Right lobe of liver (tissue), 6 donors: ENCODE data around the gene PDK2. TPM values are rescaled to one million over a fixed set of nuclear protein-coding genes. Genes with fewer than 3 reads are reported as not detected.

ENCODE experiments used
- ATAC-seq, 4 donors: fragments of 200-7000 bp; cut with Tn5 transposase; one replicate each; pipeline ENCODE4 v1.9.1; 2020; ENCODE audit warnings: mild to moderate bottlenecking in 4 of 4, moderate library complexity in 4 of 4
- DNase-seq, 3 donors: peaks; one replicate each; pipeline ENCODE4 v3.0.0-alpha.2; 2020
- H3K27ac ChIP-seq, 3 donors: fragments of 200-600 bp; one replicate each; pipeline ENCODE4 v1.8.0; 2022
- H3K27me3 ChIP-seq, 2 donors: fragments of 200-600 bp; one replicate each; pipeline ENCODE4 v1.8.0; 2022
- H3K36me3 ChIP-seq, 4 donors: fragments of 200-600 bp; sonication (generic) in 1 of 4; one replicate each; pipeline versions ENCODE4 v1.5.1 to v1.8.0; 2017 to 2022; ENCODE audit warnings: control low read depth in 1 of 4
- H3K4me1 ChIP-seq, 4 donors: fragments of 200-600 bp; sonication (generic) in 1 of 4; one replicate each; pipeline versions ENCODE4 v1.5.1 to v1.8.0; 2017 to 2022; ENCODE audit warnings: control low read depth in 1 of 4
- H3K4me3 ChIP-seq, 3 donors: fragments of 200-600 bp; one replicate each; pipeline ENCODE4 v1.8.0; 2022
- H3K9me3 ChIP-seq, 4 donors: fragments of 200-600 bp; sonication (generic) in 1 of 4; one replicate each; pipeline versions ENCODE4 v1.5.1 to v1.8.0; 2017 to 2022; ENCODE audit warnings: control low read depth in 1 of 4
- POLR2A ChIP-seq: fragments of 450-650 bp; IDR thresholded peaks from one replicate; pipeline ENCODE4 v1.6.1; 2017; ENCODE audit warnings: antibody characterized with exemption, mild to moderate bottlenecking
- WGBS: methylation state at CpG from one replicate; pipeline ENCODE4 v1.1.6; 2018; ENCODE audit warnings: low coverage, low lambda C conversion rate; ENCODE audit not compliant: insufficient coverage; ENCODE audit errors: missing lambda C conversion rate; 5-methylcytosine and 5-hydroxymethylcytosine counted together
- intact Hi-C, 2 donors: fragments of 100-400 bp; cut with DNase I; formaldehyde crosslinking; loops; one replicate each; pipeline versions ENCODE4 v1.11.2 to v1.14.1; 2022
- total RNA-seq, 6 experiments: library from RNA; depleted of rRNA in 2 of 6; stranded (reverse); fragments of >200 nt in 2 of 6; fragmentation: NEBNext Ultra II Directional in 3 of 6; extraction: Animal tissue kit (Norgen Biotek cat#: 25700) in 3 of 6; gene quantifications; one replicate each; pipeline versions ENCODE4 v1.1.0 to v1.2.4, GENCODE V29; 2016 to 2023
- TF ChIP-seq, protein P1 (sequence below), 4 donors: fragments of 200-600 bp in 3 of 4; fragments of 450-650 bp in 1 of 4; IDR thresholded peaks; one replicate each; pipeline versions ENCODE4 v1.5.1 to v1.8.0; 2016 to 2022; ENCODE audit warnings: antibody characterized with exemption in 4 of 4, mild to moderate bottlenecking in 2 of 4
- donor health status: DM: no; HTN: yes; CAD: no.
- donor health status: DM: no; HTN: no; CAD: no.
- donor health status: DM: no; HTN: no; CAD: no.
- donor health status: DM: no; HTN: yes; CAD: no.
- donor health status: DM: no; HTN: yes; CAD: no.

Gene PDK2
- total RNA-seq, 6 experiments from 2014 or later = 25.0 to 58.0 (median 44.8) TPM

DNA sequence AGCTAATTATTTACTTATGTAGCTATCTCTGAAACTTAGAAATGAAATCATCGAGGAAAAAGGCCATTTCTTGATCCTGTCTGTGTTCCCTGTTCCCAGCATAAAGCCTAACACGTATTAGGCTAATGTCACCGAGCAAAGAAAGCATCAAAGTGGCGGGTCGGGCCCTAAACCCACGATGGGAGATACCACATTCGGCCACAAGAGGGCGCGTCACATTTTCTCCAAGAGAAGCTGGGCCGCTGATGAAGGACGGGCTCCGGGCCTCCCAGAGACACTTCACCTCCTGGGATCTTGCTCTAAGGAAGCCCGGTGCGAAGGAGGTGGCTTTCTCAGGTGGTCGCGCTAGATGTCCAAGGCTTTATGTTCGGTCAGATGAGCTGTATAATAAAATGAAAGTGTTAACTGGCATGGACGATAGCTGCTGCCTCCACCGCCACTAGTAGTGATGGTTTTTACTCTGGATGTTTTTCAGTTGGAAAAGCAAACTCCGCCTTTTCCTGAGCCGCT is 853 bp upstream of the PDK2 start:
- no peaks in the 10 kb centered on the region for H3K27me3 ChIP-seq
- ATAC-seq (peak; percentile 69 to 74 (median 71)), DNase-seq (peak; percentile 90 to 91 (median 90))
- WGBS = 0% methylated on average over 20 of the region's 21 CpGs
- H3K4me1 ChIP-seq = peaks cover 0 to 34% (median 4%) of the 10 kb centered on the region in 4 donors
- H3K36me3 ChIP-seq = peaks cover 0 to 11% (median 4%) of the 10 kb centered on the region in 4 donors
- peak overlapping the region; percentile 83 to 90 (median 84) for H3K4me3 ChIP-seq
- H3K9me3 ChIP-seq = no peaks in the 10 kb centered on the region
- TF ChIP-seq, protein P1, sequence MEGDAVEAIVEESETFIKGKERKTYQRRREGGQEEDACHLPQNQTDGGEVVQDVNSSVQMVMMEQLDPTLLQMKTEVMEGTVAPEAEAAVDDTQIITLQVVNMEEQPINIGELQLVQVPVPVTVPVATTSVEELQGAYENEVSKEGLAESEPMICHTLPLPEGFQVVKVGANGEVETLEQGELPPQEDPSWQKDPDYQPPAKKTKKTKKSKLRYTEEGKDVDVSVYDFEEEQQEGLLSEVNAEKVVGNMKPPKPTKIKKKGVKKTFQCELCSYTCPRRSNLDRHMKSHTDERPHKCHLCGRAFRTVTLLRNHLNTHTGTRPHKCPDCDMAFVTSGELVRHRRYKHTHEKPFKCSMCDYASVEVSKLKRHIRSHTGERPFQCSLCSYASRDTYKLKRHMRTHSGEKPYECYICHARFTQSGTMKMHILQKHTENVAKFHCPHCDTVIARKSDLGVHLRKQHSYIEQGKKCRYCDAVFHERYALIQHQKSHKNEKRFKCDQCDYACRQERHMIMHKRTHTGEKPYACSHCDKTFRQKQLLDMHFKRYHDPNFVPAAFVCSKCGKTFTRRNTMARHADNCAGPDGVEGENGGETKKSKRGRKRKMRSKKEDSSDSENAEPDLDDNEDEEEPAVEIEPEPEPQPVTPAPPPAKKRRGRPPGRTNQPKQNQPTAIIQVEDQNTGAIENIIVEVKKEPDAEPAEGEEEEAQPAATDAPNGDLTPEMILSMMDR (IDR thresholded peaks at IDR 0.05) = peak; percentile 90 to 98 (median 92)
- no peak for TF ChIP-seq POLR2A
- intact Hi-C loops = loop anchor here in 1 of 2 donors (5.0 kb wide), 1 partner anchor 67 kb away; no protein-coding TSS in a partner anchor
- peak overlapping the region; percentile 15 to 52 (median 43) for H3K27ac ChIP-seq

GRCh38 chr17:50095626-50096037 is 481 bp downstream of the PDK2 start:
- WGBS = under 1% methylated on average over 11 of the region's 12 CpGs
- intact Hi-C loops = no loop called here
- H3K9me3 ChIP-seq = no peaks in the 10 kb centered on the region

DNA sequence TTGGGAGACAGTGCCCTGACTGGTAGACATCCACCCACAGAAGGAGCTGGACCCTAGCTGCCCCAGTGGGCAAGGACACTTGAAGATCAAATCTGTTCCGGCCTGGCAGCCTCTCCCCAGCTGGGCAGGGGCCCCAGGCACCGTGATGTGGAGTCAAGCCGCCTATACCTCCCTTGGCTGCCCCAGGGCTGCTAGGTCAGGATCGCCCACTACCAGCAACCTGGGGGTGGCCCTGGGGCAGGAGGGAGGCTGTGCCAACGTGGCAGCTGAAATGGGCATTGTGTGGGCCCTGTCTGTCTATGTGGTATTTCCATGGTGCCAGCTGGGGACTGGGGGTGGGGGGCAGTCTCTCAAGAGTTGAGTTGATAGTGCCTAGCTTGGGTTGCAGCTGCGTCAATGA is 941 bp downstream of the PDK2 start:
- H3K4me1 ChIP-seq = peaks cover 0 to 44% (median 9%) of the 10 kb centered on the region in 4 donors
- no peaks in the 10 kb centered on the region for H3K9me3 ChIP-seq
- no peak for ATAC-seq
- no peaks in the 10 kb centered on the region for H3K27me3 ChIP-seq
- intact Hi-C loops = no loop called here
- 0% methylated on average over 1 of the region's 6 CpGs for WGBS
- DNase-seq = peak in 1 of 3 donors; percentile 54
- peaks cover 0 to 11% (median 4%) of the 10 kb centered on the region in 4 donors for H3K36me3 ChIP-seq
- TF ChIP-seq, protein P1 (IDR thresholded peaks at IDR 0.05) = no peak
- no peak for TF ChIP-seq POLR2A
- H3K4me3 ChIP-seq = peak overlapping the region; percentile 83 to 90 (median 84)
- peak overlapping the region in 2 of 3 donors; percentile 87 to 89 for H3K27ac ChIP-seq

More at GRCh38 chr17:50095626-50096037, 481 bp downstream of the PDK2 start:
- Histone ChIP-seq H3K4me3 (peak overlapping the region; percentile 83 to 90 (median 84)), H3K27ac (peak overlapping the region; percentile 71 to 89 (median 87)), H3K4me1 (peaks cover 0 to 40% (median 7%) of the 10 kb centered on the region in 4 donors), H3K27me3 (no peaks in the 10 kb centered on the region), H3K36me3 (peaks cover 0 to 11% (median 4%) of the 10 kb centered on the region in 4 donors)
- ATAC-seq (no peak), DNase-seq (no peak)
- TF ChIP-seq POLR2A = no peak
- TF ChIP-seq, protein P1 (IDR thresholded peaks at IDR 0.05) = no peak

DNA sequence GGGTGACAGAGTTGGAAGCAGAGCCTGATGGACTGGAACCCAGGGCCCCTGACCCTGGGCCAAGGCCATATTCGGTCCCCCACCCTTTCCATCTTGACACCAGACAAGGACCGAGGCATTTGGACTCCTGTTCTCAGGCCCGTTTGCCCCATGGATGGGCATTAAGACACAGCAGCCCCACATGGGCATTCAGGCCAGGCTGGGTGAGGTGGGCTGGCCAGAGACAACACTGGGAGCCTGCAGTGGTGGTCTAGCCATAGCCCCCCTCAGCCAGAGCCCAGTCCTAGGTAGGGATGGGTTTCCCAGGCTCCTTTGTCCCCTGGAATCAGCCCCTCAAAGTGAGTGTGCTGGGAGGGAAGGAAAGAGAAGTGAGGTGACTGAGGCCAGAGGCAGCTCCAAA is 1.6 kb downstream of the PDK2 start:
- WGBS = 67% methylated on average over 1 of the region's 3 CpGs
- intact Hi-C loops = no loop called here
- DNase-seq = peak in 1 of 3 donors; percentile 43

More for the DNA sequence above, 1.6 kb downstream of the PDK2 start:
- Histone ChIP-seq H3K4me3 (peak overlapping the region in 1 of 3 donors; percentile 83), H3K4me1 (peaks cover 0 to 51% (median 11%) of the 10 kb centered on the region in 4 donors), H3K27me3 (no peaks in the 10 kb centered on the region), H3K36me3 (peaks cover 0 to 11% (median 4%) of the 10 kb centered on the region in 4 donors), H3K27ac (peak overlapping the region in 2 of 3 donors; percentile 87 to 89), H3K9me3 (no peaks in the 10 kb centered on the region)
- no peak for ATAC-seq
- TF ChIP-seq POLR2A = no peak
- TF ChIP-seq, protein P1 (IDR thresholded peaks at IDR 0.05) = no peak
